Breast epithelium (tissue), 4 donors: ENCODE measurements around the gene RBCK1. TPM values are rescaled to one million over a fixed set of nuclear protein-coding genes. Genes with fewer than 3 reads are reported as not detected.

ENCODE experiments used
- DNase-seq, 2 donors: peaks; one replicate each; pipeline ENCODE4 v3.0.0-alpha.2; 2019; ENCODE audit warnings: low spot score in 2 of 2
- H3K27ac ChIP-seq, 2 donors: fragments of 200-600 bp; sonication (generic) in 1 of 2; one replicate each; pipeline ENCODE4 v1.5.1; 2016 to 2019; ENCODE audit warnings: mild to moderate bottlenecking in 1 of 2
- H3K27me3 ChIP-seq, 2 donors: fragments of 200-600 bp; sonication (generic) in 1 of 2; one replicate each; pipeline versions ENCODE4 v1.5.1 to v1.6.0; 2017 to 2019; ENCODE audit warnings: control low read depth in 1 of 2, mild to moderate bottlenecking in 1 of 2
- H3K36me3 ChIP-seq: fragments of 200-600 bp; one replicate; pipeline ENCODE4 v1.5.1; 2019
- H3K4me1 ChIP-seq, 2 donors: fragments of 200-600 bp; sonication (generic); one replicate each; pipeline ENCODE4 v1.5.1; 2016 to 2019; ENCODE audit warnings: control low read depth in 1 of 2
- H3K4me3 ChIP-seq, 3 donors: fragments of 200-600 bp; sonication (generic); 1 replicate in 2 of 3; 2 replicates in 1 of 3; pipeline ENCODE4 v1.5.1; 2016 to 2019; ENCODE audit warnings: mild to moderate bottlenecking in 3 of 3, moderate library complexity in 2 of 3
- H3K9me3 ChIP-seq, 2 donors: fragments of 200-600 bp; sonication (generic) in 1 of 2; one replicate each; pipeline ENCODE4 v1.5.1; 2016 to 2019; ENCODE audit warnings: control low read depth in 1 of 2
- POLR2A ChIP-seq: fragments of 450-650 bp; IDR thresholded peaks from one replicate; pipeline ENCODE4 v1.6.1; 2016; ENCODE audit warnings: antibody characterized with exemption, mild to moderate bottlenecking, moderate library complexity
- POLR2AphosphoS5 ChIP-seq, 3 donors: sonication (generic); formaldehyde crosslinking; IDR thresholded peaks; one replicate each; pipeline ENCODE4 v1.6.1; 2017; ENCODE audit warnings: antibody characterized with exemption in 3 of 3
- intact Hi-C: fragments of 100-400 bp; cut with DNase I; formaldehyde crosslinking; loops from one replicate; pipeline ENCODE4 v1.15.1; 2023; ENCODE audit warnings: low total_unique reads
- total RNA-seq, 3 donors: library from RNA; depleted of rRNA; stranded (reverse); fragments of >200 nt; gene quantifications; one replicate each; pipeline ENCODE4 v1.1.0, GENCODE V29; 2016
- TF ChIP-seq, protein P1 (sequence below), 3 donors: fragments of 450-650 bp; IDR thresholded peaks; one replicate each; pipeline ENCODE4 v1.5.1; 2016 to 2017; ENCODE audit warnings: antibody characterized with exemption in 3 of 3, mild to moderate bottlenecking in 3 of 3, moderate library complexity in 3 of 3

RBCK1 gene
- total RNA-seq, 3 donors from 2014 or later, result 61.3 to 69.5 (median 66.2) TPM

DNA sequence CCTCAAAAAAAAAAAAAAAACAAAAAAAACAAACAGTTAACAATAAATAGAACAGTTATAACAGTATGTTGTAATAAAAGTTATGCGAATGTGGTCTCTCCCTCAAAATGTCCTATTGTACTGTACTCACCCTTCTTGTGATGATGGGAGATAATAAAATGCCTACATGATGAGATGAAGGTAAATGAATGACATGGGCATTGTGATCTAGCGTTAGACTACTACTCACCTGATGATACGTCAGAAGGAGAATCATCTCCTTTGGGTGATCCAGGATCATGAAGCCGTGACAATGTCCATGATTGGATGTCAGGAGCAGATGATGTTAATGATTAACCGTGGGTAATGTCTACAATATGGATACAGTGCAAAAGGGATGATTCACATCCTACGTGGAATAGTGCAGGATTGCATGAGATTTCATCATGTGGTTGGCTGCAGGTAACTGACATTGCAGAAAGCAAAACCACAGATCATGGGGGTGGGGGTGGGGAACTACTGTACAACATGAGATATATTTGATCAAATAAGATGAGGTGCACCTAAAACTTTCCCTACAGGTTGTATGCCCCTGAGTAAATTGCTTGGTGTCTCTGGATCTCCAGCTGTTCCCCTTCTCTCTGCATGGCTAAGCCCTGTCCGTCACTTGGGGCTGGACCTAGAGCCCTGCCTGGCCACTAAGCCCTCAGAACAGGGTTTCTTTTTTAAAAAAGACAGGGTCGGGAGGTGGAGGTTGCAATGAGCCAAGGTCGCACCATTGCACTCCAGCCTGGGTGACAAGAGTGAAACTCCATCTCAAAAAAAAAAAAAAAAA, 6.2 kb upstream of the RBCK1 start:
- no peaks in the 10 kb centered on the region for H3K4me1 ChIP-seq
- intact Hi-C loops, result loop anchor here (10.0 kb wide), 1 partner anchor 47 kb away; no protein-coding TSS in a partner anchor
- no peak overlapping the region for H3K27ac ChIP-seq
- H3K4me3 ChIP-seq, result no peak overlapping the region
- H3K9me3 ChIP-seq, result no peaks in the 10 kb centered on the region
- TF ChIP-seq POLR2AphosphoS5 (IDR thresholded peaks at IDR 0.05), result no peak
- H3K36me3 ChIP-seq, result no peaks in the 10 kb centered on the region
- no peaks in the 10 kb centered on the region for H3K27me3 ChIP-seq
- no peak for DNase-seq

DNA sequence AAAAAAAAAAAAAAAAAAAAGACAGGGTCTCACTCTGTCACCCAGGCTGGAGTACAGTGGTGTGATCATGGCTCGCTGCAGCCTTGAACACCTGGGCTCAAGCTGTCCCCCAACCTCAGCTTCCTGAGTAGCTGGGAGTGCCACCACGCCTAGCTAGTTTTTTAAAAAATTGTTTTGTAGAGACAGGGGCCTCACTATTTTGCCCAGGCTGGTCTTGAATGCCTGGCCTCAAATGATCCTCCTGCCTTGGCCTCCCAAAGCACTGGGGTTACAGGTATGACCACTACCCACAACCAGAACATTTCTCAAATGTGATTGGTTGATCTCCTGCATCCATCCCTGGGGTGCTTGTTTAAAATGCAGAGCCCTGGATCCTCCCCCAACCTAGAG, 5.6 kb upstream of the RBCK1 start:
- H3K27ac ChIP-seq, result no peak overlapping the region
- no peaks in the 10 kb centered on the region for H3K9me3 ChIP-seq
- no peak for DNase-seq
- TF ChIP-seq POLR2AphosphoS5 (IDR thresholded peaks at IDR 0.05) (no peak), POLR2A (no peak)
- TF ChIP-seq, protein P1, sequence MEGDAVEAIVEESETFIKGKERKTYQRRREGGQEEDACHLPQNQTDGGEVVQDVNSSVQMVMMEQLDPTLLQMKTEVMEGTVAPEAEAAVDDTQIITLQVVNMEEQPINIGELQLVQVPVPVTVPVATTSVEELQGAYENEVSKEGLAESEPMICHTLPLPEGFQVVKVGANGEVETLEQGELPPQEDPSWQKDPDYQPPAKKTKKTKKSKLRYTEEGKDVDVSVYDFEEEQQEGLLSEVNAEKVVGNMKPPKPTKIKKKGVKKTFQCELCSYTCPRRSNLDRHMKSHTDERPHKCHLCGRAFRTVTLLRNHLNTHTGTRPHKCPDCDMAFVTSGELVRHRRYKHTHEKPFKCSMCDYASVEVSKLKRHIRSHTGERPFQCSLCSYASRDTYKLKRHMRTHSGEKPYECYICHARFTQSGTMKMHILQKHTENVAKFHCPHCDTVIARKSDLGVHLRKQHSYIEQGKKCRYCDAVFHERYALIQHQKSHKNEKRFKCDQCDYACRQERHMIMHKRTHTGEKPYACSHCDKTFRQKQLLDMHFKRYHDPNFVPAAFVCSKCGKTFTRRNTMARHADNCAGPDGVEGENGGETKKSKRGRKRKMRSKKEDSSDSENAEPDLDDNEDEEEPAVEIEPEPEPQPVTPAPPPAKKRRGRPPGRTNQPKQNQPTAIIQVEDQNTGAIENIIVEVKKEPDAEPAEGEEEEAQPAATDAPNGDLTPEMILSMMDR (IDR thresholded peaks at IDR 0.05), result no peak
- no peaks in the 10 kb centered on the region for H3K36me3 ChIP-seq
- H3K4me1 ChIP-seq, result no peaks in the 10 kb centered on the region
- intact Hi-C loops, result loop anchor here (10.0 kb wide), 1 partner anchor 48 kb away; no protein-coding TSS in a partner anchor
- H3K4me3 ChIP-seq, result no peak overlapping the region
- no peaks in the 10 kb centered on the region for H3K27me3 ChIP-seq

DNA sequence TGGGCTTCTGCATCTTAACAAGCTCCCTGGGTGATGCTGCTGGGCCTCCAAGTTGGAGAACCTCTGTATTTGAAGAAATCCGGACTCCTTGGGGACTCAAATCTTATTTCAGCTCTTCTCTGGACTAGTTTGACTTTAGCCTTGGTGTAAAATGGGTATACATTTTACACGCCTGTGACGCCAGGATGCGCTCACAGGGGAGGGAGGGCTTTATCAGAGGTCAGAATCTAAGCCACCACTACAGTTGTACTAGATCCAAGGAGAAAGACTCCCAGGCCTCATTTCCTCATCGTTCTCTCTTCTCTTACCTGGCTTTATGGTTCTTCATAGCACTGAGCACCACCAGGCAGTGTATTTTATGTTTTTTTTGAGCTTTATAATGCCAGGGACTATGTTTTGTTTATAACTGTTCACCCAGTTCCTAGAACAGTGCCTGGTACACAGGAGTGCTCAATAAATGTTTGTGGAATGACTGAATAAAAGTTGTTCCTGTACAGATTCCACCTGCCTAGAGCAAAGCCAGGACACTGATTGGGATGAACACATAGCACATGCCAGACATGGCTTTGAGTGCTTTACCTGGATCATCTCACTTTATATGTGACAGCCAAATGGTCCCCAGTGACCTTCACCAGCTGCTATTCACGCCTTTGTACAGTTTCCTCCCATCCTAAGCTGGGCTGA, 5.1 kb upstream of the RBCK1 start:
- DNase-seq, result no peak
- intact Hi-C loops, result loop anchor here (10.0 kb wide), 1 partner anchor 48 kb away; no protein-coding TSS in a partner anchor
- Histone ChIP-seq H3K36me3 (no peaks in the 10 kb centered on the region), H3K4me3 (no peak overlapping the region), H3K9me3 (no peaks in the 10 kb centered on the region), H3K27ac (no peak overlapping the region), H3K4me1 (no peaks in the 10 kb centered on the region), H3K27me3 (no peaks in the 10 kb centered on the region)
- TF ChIP-seq, protein P1 (IDR thresholded peaks at IDR 0.05), result no peak
- TF ChIP-seq POLR2AphosphoS5 (IDR thresholded peaks at IDR 0.05) (no peak), POLR2A (no peak)

DNA sequence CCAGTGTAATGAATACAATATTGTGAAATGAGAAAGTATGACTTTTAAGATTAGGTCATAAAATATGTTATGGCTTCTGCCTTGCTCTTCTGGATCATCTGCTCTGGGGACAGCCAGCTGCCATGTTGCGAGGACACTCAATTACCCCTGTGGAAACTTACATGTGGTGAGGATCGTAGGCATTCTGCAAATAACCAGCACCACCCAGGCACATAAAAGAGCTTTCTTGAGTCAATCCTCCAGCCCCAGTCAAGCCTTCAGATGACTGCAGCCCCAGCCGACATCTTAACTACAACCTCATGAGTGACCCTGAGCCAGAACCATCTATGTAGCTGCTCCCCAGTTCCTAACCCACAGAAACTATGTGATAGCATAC, 4.5 kb upstream of the RBCK1 start:
- Histone ChIP-seq H3K9me3 (no peaks in the 10 kb centered on the region), H3K27me3 (no peaks in the 10 kb centered on the region), H3K4me1 (no peaks in the 10 kb centered on the region), H3K27ac (no peak overlapping the region), H3K36me3 (no peaks in the 10 kb centered on the region), H3K4me3 (no peak overlapping the region)
- no peak for TF ChIP-seq POLR2A
- TF ChIP-seq POLR2AphosphoS5 (IDR thresholded peaks at IDR 0.05), result no peak
- TF ChIP-seq, protein P1 (IDR thresholded peaks at IDR 0.05), result no peak
- intact Hi-C loops, result loop anchor here (10.0 kb wide), 1 partner anchor 49 kb away; no protein-coding TSS in a partner anchor
- DNase-seq, result no peak

DNA sequence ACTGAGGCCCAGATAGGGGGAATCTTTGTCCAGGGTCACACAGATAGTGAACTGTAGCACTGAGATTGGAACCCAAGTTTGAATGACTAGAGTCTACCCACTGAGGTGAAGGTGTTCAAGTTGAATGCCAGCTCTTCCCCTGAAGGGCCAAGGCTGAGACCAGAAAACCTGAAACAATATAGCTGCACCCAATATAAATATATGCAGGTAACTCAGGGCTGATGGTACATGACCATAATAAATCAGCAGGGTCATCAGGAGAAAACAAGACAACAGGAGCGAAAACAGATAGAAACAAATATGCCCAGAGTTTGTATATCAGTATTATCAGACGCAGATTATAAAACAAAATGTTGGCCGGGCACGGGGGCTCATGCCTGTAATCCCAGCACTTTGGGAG, 4.0 kb upstream of the RBCK1 start:
- intact Hi-C loops, result loop anchor here (10.0 kb wide), 1 partner anchor 49 kb away; no protein-coding TSS in a partner anchor
- H3K9me3 ChIP-seq, result no peaks in the 10 kb centered on the region
- no peaks in the 10 kb centered on the region for H3K36me3 ChIP-seq
- DNase-seq, result no peak
- no peak for TF ChIP-seq POLR2A
- TF ChIP-seq, protein P1 (IDR thresholded peaks at IDR 0.05), result no peak
- no peak for TF ChIP-seq POLR2AphosphoS5 (IDR thresholded peaks at IDR 0.05)
- H3K4me1 ChIP-seq, result peaks cover 0 to under 1% of the 10 kb centered on the region in 2 donors
- H3K27ac ChIP-seq, result no peak overlapping the region
- H3K4me3 ChIP-seq, result no peak overlapping the region
- H3K27me3 ChIP-seq, result no peaks in the 10 kb centered on the region
